HL-60 (cell line): ENCODE measurements around the gene MTR.
"Not testable (repeated sequence)": the region's sequence is repeated elsewhere in the genome, so short reads cannot be mapped to it uniquely, and the experiment has no call there.

Experiments used
- CTCF ChIP-seq: IDR thresholded peaks from one replicate; pipeline ENCODE4 v1.5.1; 2011; ENCODE audit warnings: low read length, control low read depth, inconsistent platforms; ENCODE audit not compliant: insufficient read depth
- POLR2AphosphoS5 ChIP-seq: IDR thresholded peaks from 2 replicates; pipeline ENCODE4 v1.6.1; 2012; ENCODE audit warnings: low read depth
- REST ChIP-seq: IDR thresholded peaks from 2 replicates; pipeline ENCODE4 v1.6.1; 2012; ENCODE audit warnings: low read depth; ENCODE audit not compliant: insufficient replicate concordance

- TF ChIP-seq CTCF, POLR2AphosphoS5, REST: not testable (repeated sequence)
Measured at GRCh38 chr1:236911047-236911446, 116.0 kb downstream of the MTR start.
